NCI-H1092 treated with DMSO at 0.1 percent for 48 hours (cell line): Measurements from ENCODE around the gene LCN6.
"Not testable (repeated sequence)": the region's sequence is repeated elsewhere in the genome, so short reads cannot be mapped to it uniquely, and the experiment has no call there.

Experiments used
- DNase-seq: peaks from one replicate; lab custom pipeline; 2025; lab: John Stamatoyannopoulos, UW

Gene LCN6

GRCh38 chr9:136724772-136725171 lies 23.6 kb downstream of the LCN6 start:
- no peak for DNase-seq

GRCh38 chr9:136723989-136724388 lies 24.3 kb downstream of the LCN6 start:
- no peak for DNase-seq

GRCh38 chr9:136723362-136723976 lies 24.9 kb downstream of the LCN6 start:
- no peak for DNase-seq

- no peak for DNase-seq
These were observed 25.4 kb downstream of the LCN6 start for GRCh38 chr9:136722969-136723356.

- DNase-seq, result no peak
These were observed 26.0 kb downstream of the LCN6 start for GRCh38 chr9:136722093-136722968.

- DNase-seq, result no peak
These were observed 26.8 kb downstream of the LCN6 start for GRCh38 chr9:136721339-136722092.

- no peak for DNase-seq
These were observed 27.4 kb downstream of the LCN6 start for GRCh38 chr9:136720898-136721338.

- no peak for DNase-seq
These were observed 28.0 kb downstream of the LCN6 start for GRCh38 chr9:136720251-136720897.

GRCh38 chr9:136719195-136719880 lies 29.0 kb downstream of the LCN6 start:
- no peak for DNase-seq

- DNase-seq, result no peak
These were observed 29.8 kb downstream of the LCN6 start for GRCh38 chr9:136718345-136719194.

- DNase-seq, result no peak
These were observed 30.9 kb downstream of the LCN6 start for GRCh38 chr9:136717399-136717798.

- DNase-seq, result no peak
These were observed 33.4 kb downstream of the LCN6 start for GRCh38 chr9:136714893-136715274.

- DNase-seq, result no peak
These were observed 34.0 kb downstream of the LCN6 start for GRCh38 chr9:136714096-136714892.

GRCh38 chr9:136713550-136713949 lies 34.8 kb downstream of the LCN6 start:
- DNase-seq, result peak; percentile 30

GRCh38 chr9:136712690-136713544 lies 35.4 kb downstream of the LCN6 start:
- no peak for DNase-seq

- peak; percentile 49 for DNase-seq
These were observed 36.3 kb downstream of the LCN6 start, which contains the start of gene DIPK1B for GRCh38 chr9:136711751-136712689. Gene DIPK1B (plus strand): TSS chr9:136712572. CDS start chr9:136712666, 94 bp downstream.

GRCh38 chr9:136711219-136711648 lies 37.1 kb downstream of the LCN6 start:
- DNase-seq, result not testable (repeated sequence)
